ENCODE data around the gene GRID1. TPM values are rescaled to one million over a fixed set of nuclear protein-coding genes. Genes with fewer than 3 reads are reported as not detected.

Gene GRID1
- total and polyA plus RNA-seq, 9 of the 15 experiments (the other 6 are each of a cell fraction or from before 2014, with no cell fraction given): 0.01 to 7.2 (median 1.2) TPM

- no peak overlapping the region for H3K9ac ChIP-seq (ENCODE audit: insufficient read depth in 1 of 2, low read depth in 2 of 2, low read length in 2 of 2)
- H3K9me3 ChIP-seq (replicated peaks; ENCODE audit: control insufficient read depth, insufficient read depth, low read depth, low read length): no peaks in the 10 kb centered on the region
- no peak overlapping the region for H2AFZ ChIP-seq (ENCODE audit: low read depth, low read length)
- H4K20me1 ChIP-seq (replicated peaks; ENCODE audit: control insufficient read depth, insufficient read depth, low read length): no peaks in the 10 kb centered on the region
- DNase-seq (ENCODE audit: extremely low read depth in 1 of 4, low spot score in 3 of 4) (no peak), ATAC-seq (peak; percentile 27; the same call in 2 of the 3 replicates), FAIRE-seq (no peak)
- H3K27ac ChIP-seq (ENCODE audit: extremely low read depth, low read depth, low read length): no peak overlapping the region
- no peak for TF ChIP-seq FUS (optimal IDR thresholded peaks at IDR 0.05; ENCODE audit: low read depth, low read length)
- TF ChIP-seq NFXL1 (CRISPR knock-in tag; IDR thresholded peaks at IDR 0.05): no peak
- TF ChIP-seq MYNN (IDR thresholded peaks at IDR 0.05): peak; percentile 87
- peak; percentile 51; the same call in 1 of the 2 replicates for TF ChIP-seq MYNN (CRISPR knock-in tag; IDR thresholded peaks at IDR 0.05)
- no peak for TF ChIP-seq POLR2H (tag; IDR thresholded peaks at IDR 0.05; ENCODE audit: low read depth)
- no peak for TF ChIP-seq TFE3 (CRISPR knock-in tag; IDR thresholded peaks at IDR 0.05)
- no peaks in the 10 kb centered on the region for H3K9me1 ChIP-seq (ENCODE audit: control insufficient read depth, insufficient read depth, low read length)
- in situ Hi-C loops (cut with MboI) (no loop called here), intact Hi-C loops (cut with micrococcal nuclease) (no loop called here)
- no peaks in the 10 kb centered on the region for H3K4me1 ChIP-seq (replicated peaks in 1 of 2; ENCODE audit: control insufficient read depth in 2 of 2, insufficient read depth in 2 of 2, low read length in 2 of 2)
- no peak overlapping the region for H3K4me3 ChIP-seq
- H3K27me3 ChIP-seq (ENCODE audit: control insufficient read depth in 2 of 2, insufficient read depth in 2 of 2, low read length in 2 of 2): peaks cover 7 to 50% of the 10 kb centered on the region in 2 experiments; a peak in 4 of 5 replicates
- no peak overlapping the region for H3K4me2 ChIP-seq (ENCODE audit: insufficient read depth, low read length)
- no peaks in the 10 kb centered on the region for H3K79me2 ChIP-seq (ENCODE audit: control insufficient read depth, insufficient read depth, low read length)
- ChIA-PET POLR2A (interaction anchor here (1.1 kb wide), 1 partner anchor 11 kb away, joined by 3 read pairs; no protein-coding TSS in a partner anchor), CTCF (ENCODE audit: low intra/inter-chr PET ratio) (no interaction called here)
- under 1% methylated on average over 7 of the region's 7 CpGs for WGBS (ENCODE audit: insufficient coverage, low coverage, missing lambda C conversion rate)
- BruUV-seq (replicated peaks): no TSS peak
- no peaks in the 10 kb centered on the region for H3K36me3 ChIP-seq (ENCODE audit: control insufficient read depth, insufficient read depth, low read length)
These were observed 305.1 kb downstream of the GRID1 start for GRCh38 chr10:86061278-86062197.
